ENCODE measurements around the gene DNAJB12.

DNAJB12 gene

DNA sequence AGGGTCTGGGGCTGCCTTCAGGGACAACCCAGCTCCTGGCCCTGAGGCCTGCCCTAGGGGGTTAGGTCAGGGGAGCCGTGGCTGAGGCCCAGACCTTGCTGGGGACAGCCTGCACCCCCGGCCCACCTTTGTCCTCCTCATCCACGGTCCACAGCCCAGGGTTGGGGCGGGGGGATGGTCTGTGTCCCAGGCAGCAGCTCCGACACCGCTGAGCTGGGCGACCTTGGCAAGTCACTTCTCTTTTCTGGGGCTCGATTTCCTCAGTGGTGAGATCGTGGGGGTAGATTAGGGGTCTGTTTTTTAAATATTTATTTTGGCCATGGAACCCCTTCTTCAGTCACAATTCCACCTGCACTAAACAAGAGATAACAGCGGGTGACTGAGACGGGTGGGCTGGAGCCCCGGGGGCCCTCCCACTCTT is 30.9 kb downstream of the DNAJB12 start:
- H3K4ac ChIP-seq (ENCODE audit: low read depth, low read length), result peak overlapping the region; percentile 86
- no peak overlapping the region for H3K9ac ChIP-seq (ENCODE audit: low read length)
- H4K8ac ChIP-seq (ENCODE audit: low read depth, low read length), result peak overlapping the region; percentile 82
- H2BK12ac ChIP-seq (ENCODE audit: low read length), result peak overlapping the region; percentile 99
- no peak overlapping the region for H3K27ac ChIP-seq (ENCODE audit: low read depth, low read length)
- no peaks in the 10 kb centered on the region for H3K9me3 ChIP-seq (ENCODE audit: insufficient read depth, low read depth, low read length)
- no peaks in the 10 kb centered on the region for H3K27me3 ChIP-seq (ENCODE audit: insufficient read depth, low read length)
- no peaks in the 10 kb centered on the region for H3K36me3 ChIP-seq (ENCODE audit: control insufficient read depth in 1 of 2, insufficient read depth in 2 of 2, low read length in 2 of 2)
- DNase-seq, result no peak
- no CpG with 5 or more reads among the region's 12 CpGs for WGBS (ENCODE audit: extremely low coverage, insufficient coverage, insufficient read length)
- H3K4me1 ChIP-seq (ENCODE audit: control insufficient read depth in 1 of 2, insufficient read depth in 2 of 2, low read length in 2 of 2), result peaks cover 53 to 59% of the 10 kb centered on the region in 2 experiments
- H3K79me2 ChIP-seq (ENCODE audit: control insufficient read depth, insufficient read depth, low read length, poor library complexity), result peaks cover 16% of the 10 kb centered on the region
- H2BK5ac ChIP-seq (ENCODE audit: low read depth, low read length, poor library complexity), result peak overlapping the region; percentile 96
- H4K12ac ChIP-seq (ENCODE audit: low read depth, low read length), result no peak overlapping the region
- peak overlapping the region; percentile 76 for H3K18ac ChIP-seq (ENCODE audit: low read length)
- H4K91ac ChIP-seq (ENCODE audit: low read depth, low read length), result peak overlapping the region; percentile 98
- no peak overlapping the region for H2AFZ ChIP-seq (ENCODE audit: insufficient read depth, low read length, poor library complexity)
- H3K79me1 ChIP-seq (ENCODE audit: low read length), result peaks cover 56% of the 10 kb centered on the region
- no peak overlapping the region for H3K4me3 ChIP-seq (ENCODE audit: low read depth, low read length)
- H2BK120ac ChIP-seq (ENCODE audit: insufficient read depth, low read length, poor library complexity), result peak overlapping the region; percentile 99
- H3K14ac ChIP-seq (ENCODE audit: low read length), result peak overlapping the region; percentile 96
- H3K4me2 ChIP-seq (ENCODE audit: low read length), result no peak overlapping the region
- peak overlapping the region; percentile 99 for H2AK5ac ChIP-seq (ENCODE audit: low read length)
- no peak overlapping the region for H3K23ac ChIP-seq (ENCODE audit: low read length)

DNA sequence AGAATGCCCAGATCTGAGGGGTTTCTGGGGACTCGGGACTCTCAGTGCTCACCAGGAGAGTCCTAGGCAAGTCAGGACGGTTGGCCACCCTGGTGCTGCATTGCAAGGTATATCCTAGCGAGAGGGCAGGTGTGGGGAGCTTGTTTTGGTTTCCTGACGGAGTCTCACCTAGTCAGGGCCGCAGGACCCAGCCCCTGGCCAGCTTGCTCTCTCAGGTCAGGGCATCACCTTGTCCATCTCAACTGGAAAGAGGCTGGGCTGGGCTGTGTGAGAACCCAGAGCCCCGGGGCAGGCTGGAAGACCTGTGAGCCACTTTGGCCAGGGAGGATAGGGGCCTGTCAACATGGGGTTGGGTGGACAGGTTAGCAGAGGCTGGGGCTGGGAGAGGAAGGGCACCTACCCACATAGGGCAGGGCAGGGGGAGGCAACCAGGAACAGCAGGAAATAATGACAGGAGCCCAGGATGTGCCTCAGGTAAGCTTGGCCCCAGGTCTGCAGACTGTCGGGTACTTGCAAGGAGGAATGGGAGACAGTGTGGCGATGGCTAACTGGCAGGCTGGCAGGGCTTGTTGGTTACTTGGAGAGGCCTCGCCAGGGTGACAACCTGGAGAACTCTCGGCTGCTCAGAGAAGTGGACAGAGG is 31.5 kb downstream of the DNAJB12 start:
- Histone ChIP-seq H3K23ac (ENCODE audit: low read length) (no peak overlapping the region), H3K9ac (ENCODE audit: low read length) (no peak overlapping the region), H3K27ac (ENCODE audit: low read depth, low read length) (peak overlapping the region; percentile 96), H3K36me3 (ENCODE audit: control insufficient read depth in 1 of 2, insufficient read depth in 2 of 2, low read length in 2 of 2) (no peaks in the 10 kb centered on the region), H3K14ac (ENCODE audit: low read length) (peak overlapping the region; percentile 96), H2BK5ac (ENCODE audit: low read depth, low read length, poor library complexity) (peak overlapping the region; percentile 96), H3K9me3 (ENCODE audit: insufficient read depth, low read depth, low read length) (no peaks in the 10 kb centered on the region), H3K4me3 (ENCODE audit: low read depth, low read length) (peak overlapping the region; percentile 5), H3K79me2 (ENCODE audit: control insufficient read depth, insufficient read depth, low read length, poor library complexity) (peaks cover 16% of the 10 kb centered on the region), H3K4me2 (ENCODE audit: low read length) (no peak overlapping the region), H2AFZ (ENCODE audit: insufficient read depth, low read length, poor library complexity) (peak overlapping the region; percentile 58), H4K91ac (ENCODE audit: low read depth, low read length) (peak overlapping the region; percentile 98), H3K4ac (ENCODE audit: low read depth, low read length) (peak overlapping the region; percentile 86), H3K27me3 (ENCODE audit: insufficient read depth, low read length) (no peaks in the 10 kb centered on the region), H4K12ac (ENCODE audit: low read depth, low read length) (peak overlapping the region; percentile 21), H2BK120ac (ENCODE audit: insufficient read depth, low read length, poor library complexity) (peak overlapping the region; percentile 99), H2AK5ac (ENCODE audit: low read length) (peak overlapping the region; percentile 99), H2BK12ac (ENCODE audit: low read length) (peak overlapping the region; percentile 99), H4K8ac (ENCODE audit: low read depth, low read length) (peak overlapping the region; percentile 82), H3K18ac (ENCODE audit: low read length) (peak overlapping the region; percentile 76), H3K79me1 (ENCODE audit: low read length) (peaks cover 61% of the 10 kb centered on the region), H3K4me1 (ENCODE audit: control insufficient read depth in 1 of 2, insufficient read depth in 2 of 2, low read length in 2 of 2) (peaks cover 55 to 60% of the 10 kb centered on the region in 2 experiments)
- whole genome bisulfite sequencing (ENCODE audit: extremely low coverage, insufficient coverage, insufficient read length), result no CpG with 5 or more reads among the region's 10 CpGs
- peak; percentile 85 to 94 for DNase-seq

DNA sequence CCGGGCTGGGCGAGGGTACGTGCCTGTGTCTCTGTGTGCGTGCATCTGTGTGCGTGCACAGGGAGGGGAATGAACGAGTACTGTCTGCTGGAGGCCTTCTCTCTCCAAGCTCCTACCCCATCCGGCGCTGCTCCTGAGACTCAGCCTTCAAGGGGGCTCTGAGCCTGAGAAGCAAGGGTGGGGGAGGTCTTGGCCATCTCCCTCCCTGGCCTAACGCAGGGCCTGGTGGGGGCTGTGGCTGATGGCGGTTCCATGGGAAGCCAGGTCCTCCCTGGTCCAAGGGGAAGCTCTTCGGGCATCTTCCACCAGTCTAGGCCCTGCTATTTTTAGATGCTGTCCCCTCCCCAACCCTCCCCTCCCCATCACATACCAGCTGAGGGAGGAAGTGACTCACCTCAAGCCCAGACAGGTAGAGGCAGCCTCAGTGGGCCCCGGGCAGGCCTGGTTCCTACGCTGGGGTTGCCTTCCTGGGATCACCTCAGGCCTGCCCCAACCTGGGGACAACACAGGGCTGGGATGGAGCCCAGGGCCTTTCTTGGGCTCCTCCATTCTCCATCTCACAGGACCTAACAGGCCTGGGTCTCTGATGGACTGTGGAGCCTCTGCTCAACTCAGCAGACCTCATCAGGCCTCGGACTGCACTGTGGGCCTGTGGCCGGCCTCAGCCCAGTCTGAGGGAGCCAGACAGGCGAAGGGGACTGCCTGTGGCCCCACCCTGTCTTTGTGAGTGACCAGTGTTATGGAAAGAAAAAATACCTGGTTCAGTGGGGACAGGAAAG is 32.2 kb downstream of the DNAJB12 start:
- Histone ChIP-seq H3K9ac (ENCODE audit: low read length) (no peak overlapping the region), H3K27me3 (ENCODE audit: insufficient read depth, low read length) (no peaks in the 10 kb centered on the region), H3K4ac (ENCODE audit: low read depth, low read length) (peak overlapping the region; percentile 86), H3K4me1 (ENCODE audit: control insufficient read depth in 1 of 2, insufficient read depth in 2 of 2, low read length in 2 of 2) (peaks cover 55 to 57% of the 10 kb centered on the region in 2 experiments), H4K91ac (ENCODE audit: low read depth, low read length) (peak overlapping the region; percentile 98), H2BK12ac (ENCODE audit: low read length) (peak overlapping the region; percentile 99), H3K23ac (ENCODE audit: low read length) (no peak overlapping the region), H3K4me2 (ENCODE audit: low read length) (no peak overlapping the region), H3K4me3 (ENCODE audit: low read depth, low read length) (no peak overlapping the region), H2BK120ac (ENCODE audit: insufficient read depth, low read length, poor library complexity) (peak overlapping the region; percentile 99), H3K27ac (ENCODE audit: low read depth, low read length) (peak overlapping the region; percentile 96), H4K8ac (ENCODE audit: low read depth, low read length) (peak overlapping the region; percentile 86), H3K9me3 (ENCODE audit: insufficient read depth, low read depth, low read length) (no peaks in the 10 kb centered on the region), H2AFZ (ENCODE audit: insufficient read depth, low read length, poor library complexity) (peak overlapping the region; percentile 58), H2AK5ac (ENCODE audit: low read length) (peak overlapping the region; percentile 99), H4K12ac (ENCODE audit: low read depth, low read length) (peak overlapping the region; percentile 51), H3K79me2 (ENCODE audit: control insufficient read depth, insufficient read depth, low read length, poor library complexity) (peaks cover 16% of the 10 kb centered on the region), H3K79me1 (ENCODE audit: low read length) (peaks cover 60% of the 10 kb centered on the region), H2BK5ac (ENCODE audit: low read depth, low read length, poor library complexity) (peak overlapping the region; percentile 96), H3K36me3 (ENCODE audit: control insufficient read depth in 1 of 2, insufficient read depth in 2 of 2, low read length in 2 of 2) (no peaks in the 10 kb centered on the region), H3K14ac (ENCODE audit: low read length) (peak overlapping the region; percentile 96), H3K18ac (ENCODE audit: low read length) (peak overlapping the region; percentile 94)
- DNase-seq, result peak; percentile 34 to 53
- WGBS (ENCODE audit: extremely low coverage, insufficient coverage, insufficient read length), result no CpG with 5 or more reads among the region's 16 CpGs

DNA sequence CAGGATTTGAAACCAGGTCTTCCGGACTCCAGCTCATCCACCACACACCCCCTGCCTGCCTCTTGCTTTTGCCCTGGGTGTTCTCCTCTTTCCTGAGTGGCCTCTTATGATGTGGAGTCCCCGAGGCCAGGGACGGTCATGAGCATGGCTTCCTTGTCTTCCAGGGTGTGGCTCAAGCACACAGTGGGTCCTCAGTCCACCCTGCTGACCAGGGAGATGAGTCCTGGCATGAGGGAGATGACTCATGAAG is 32.8 kb downstream of the DNAJB12 start:
- WGBS (ENCODE audit: extremely low coverage, insufficient coverage, insufficient read length), result no CpG with 5 or more reads among the region's 3 CpGs
- peak; percentile 58 to 76 for DNase-seq
- H3K9ac ChIP-seq (ENCODE audit: low read length), result no peak overlapping the region
- H2BK5ac ChIP-seq (ENCODE audit: low read depth, low read length, poor library complexity), result peak overlapping the region; percentile 73
- no peaks in the 10 kb centered on the region for H3K27me3 ChIP-seq (ENCODE audit: insufficient read depth, low read length)
- H4K91ac ChIP-seq (ENCODE audit: low read depth, low read length), result peak overlapping the region; percentile 98
- no peak overlapping the region for H3K23ac ChIP-seq (ENCODE audit: low read length)
- peak overlapping the region; percentile 65 for H2BK120ac ChIP-seq (ENCODE audit: insufficient read depth, low read length, poor library complexity)
- peaks cover 60% of the 10 kb centered on the region for H3K79me1 ChIP-seq (ENCODE audit: low read length)
- H3K4ac ChIP-seq (ENCODE audit: low read depth, low read length), result peak overlapping the region; percentile 12
- H4K8ac ChIP-seq (ENCODE audit: low read depth, low read length), result peak overlapping the region; percentile 86
- H2AFZ ChIP-seq (ENCODE audit: insufficient read depth, low read length, poor library complexity), result peak overlapping the region; percentile 38
- no peaks in the 10 kb centered on the region for H3K9me3 ChIP-seq (ENCODE audit: insufficient read depth, low read depth, low read length)
- H3K4me1 ChIP-seq (ENCODE audit: control insufficient read depth in 1 of 2, insufficient read depth in 2 of 2, low read length in 2 of 2), result peaks cover 57% of the 10 kb centered on the region in 2 experiments
- peak overlapping the region; percentile 94 for H3K18ac ChIP-seq (ENCODE audit: low read length)
- peak overlapping the region; percentile 96 for H3K14ac ChIP-seq (ENCODE audit: low read length)
- peak overlapping the region; percentile 99 for H2AK5ac ChIP-seq (ENCODE audit: low read length)
- peak overlapping the region; percentile 51 for H4K12ac ChIP-seq (ENCODE audit: low read depth, low read length)
- H2BK12ac ChIP-seq (ENCODE audit: low read length), result peak overlapping the region; percentile 99
- no peak overlapping the region for H3K4me3 ChIP-seq (ENCODE audit: low read depth, low read length)
- H3K27ac ChIP-seq (ENCODE audit: low read depth, low read length), result peak overlapping the region; percentile 96
- H3K79me2 ChIP-seq (ENCODE audit: control insufficient read depth, insufficient read depth, low read length, poor library complexity), result peaks cover 16% of the 10 kb centered on the region
- no peaks in the 10 kb centered on the region for H3K36me3 ChIP-seq (ENCODE audit: control insufficient read depth in 1 of 2, insufficient read depth in 2 of 2, low read length in 2 of 2)
- no peak overlapping the region for H3K4me2 ChIP-seq (ENCODE audit: low read length)

Measured in trophoblast cell (in vitro differentiated cells and primary cell).